Esophagus squamous epithelium (tissue), 4 donors: ENCODE measurements around the gene TMEM39B.

ENCODE experiments used
- POLR2A ChIP-seq, 4 donors: fragments of 450-650 bp; IDR thresholded peaks; one replicate each; pipeline ENCODE4 v1.6.1; 2017; ENCODE audit warnings: antibody characterized with exemption in 4 of 4, mild to moderate bottlenecking in 4 of 4, moderate library complexity in 3 of 4
- TF ChIP-seq, protein P1 (sequence below), 6 experiments: fragments of 450-650 bp in 4 of 6; fragments of 200-600 bp in 2 of 6; sonication (generic) in 2 of 6; IDR thresholded peaks; one replicate each; pipeline ENCODE4 v1.5.1; 2016 to 2019; ENCODE audit warnings: antibody characterized with exemption in 6 of 6, mild to moderate bottlenecking in 4 of 6, moderate library complexity in 4 of 6

DNA sequence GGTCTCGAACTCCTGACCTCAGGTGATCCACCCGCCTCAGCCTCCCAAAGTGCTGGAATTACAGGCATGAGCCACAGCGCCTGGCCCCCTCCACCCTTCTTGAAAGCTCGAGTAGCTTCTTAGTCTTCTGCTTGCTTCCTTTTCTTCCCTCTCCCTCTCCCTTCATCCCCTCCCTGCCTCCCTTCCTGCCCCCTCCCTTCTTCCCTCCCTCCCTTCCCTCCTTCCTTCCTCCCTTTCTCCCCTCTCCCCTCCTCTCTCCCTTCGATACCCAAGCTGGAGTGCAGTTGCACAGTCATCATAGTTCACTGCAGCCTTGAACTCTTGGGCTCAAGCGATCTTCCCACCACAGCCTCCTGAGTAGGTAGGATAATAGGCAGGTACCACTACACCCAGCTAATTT, 47.2 kb upstream of the TMEM39B start:
- TF ChIP-seq, protein P1, sequence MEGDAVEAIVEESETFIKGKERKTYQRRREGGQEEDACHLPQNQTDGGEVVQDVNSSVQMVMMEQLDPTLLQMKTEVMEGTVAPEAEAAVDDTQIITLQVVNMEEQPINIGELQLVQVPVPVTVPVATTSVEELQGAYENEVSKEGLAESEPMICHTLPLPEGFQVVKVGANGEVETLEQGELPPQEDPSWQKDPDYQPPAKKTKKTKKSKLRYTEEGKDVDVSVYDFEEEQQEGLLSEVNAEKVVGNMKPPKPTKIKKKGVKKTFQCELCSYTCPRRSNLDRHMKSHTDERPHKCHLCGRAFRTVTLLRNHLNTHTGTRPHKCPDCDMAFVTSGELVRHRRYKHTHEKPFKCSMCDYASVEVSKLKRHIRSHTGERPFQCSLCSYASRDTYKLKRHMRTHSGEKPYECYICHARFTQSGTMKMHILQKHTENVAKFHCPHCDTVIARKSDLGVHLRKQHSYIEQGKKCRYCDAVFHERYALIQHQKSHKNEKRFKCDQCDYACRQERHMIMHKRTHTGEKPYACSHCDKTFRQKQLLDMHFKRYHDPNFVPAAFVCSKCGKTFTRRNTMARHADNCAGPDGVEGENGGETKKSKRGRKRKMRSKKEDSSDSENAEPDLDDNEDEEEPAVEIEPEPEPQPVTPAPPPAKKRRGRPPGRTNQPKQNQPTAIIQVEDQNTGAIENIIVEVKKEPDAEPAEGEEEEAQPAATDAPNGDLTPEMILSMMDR (IDR thresholded peaks at IDR 0.05), result no peak
- TF ChIP-seq POLR2A (IDR thresholded peaks at IDR 0.05), result no peak
